T-helper 1 cell treated with Interleukin-12 subunit alpha and Interleukin-12 subunit beta and Interleukin-4 antibody, amounts not matched to agents 30 μg/mL and 1 μg/mL, for 36 hours (primary cell): ENCODE data around the gene RNF128.
"Not testable (repeated sequence)": the region's sequence is repeated elsewhere in the genome, so short reads cannot be mapped to it uniquely, and the experiment has no call there.

Experiments used
- H3K27ac Mint-ChIP-seq: one replicate; pipeline ENCODE4 v1.8.0; 2021; ENCODE audit warnings: mild to moderate bottlenecking, mixed read lengths
- H3K27me3 Mint-ChIP-seq: one replicate; pipeline ENCODE4 v1.8.0; 2021; ENCODE audit warnings: low read depth, mixed read lengths
- H3K36me3 Mint-ChIP-seq: one replicate; pipeline ENCODE4 v1.8.0; 2021; ENCODE audit warnings: low read depth, mixed read lengths
- H3K4me1 Mint-ChIP-seq: one replicate; pipeline ENCODE4 v1.8.0; 2021; ENCODE audit warnings: low read depth, mixed read lengths
- H3K4me3 Mint-ChIP-seq: one replicate; pipeline ENCODE4 v1.8.0; 2021; ENCODE audit warnings: mild to moderate bottlenecking, moderate library complexity, mixed read lengths
- H3K9me3 Mint-ChIP-seq: one replicate; pipeline ENCODE4 v1.8.0; 2021; ENCODE audit warnings: mixed read lengths

The RNF128 gene

DNA sequence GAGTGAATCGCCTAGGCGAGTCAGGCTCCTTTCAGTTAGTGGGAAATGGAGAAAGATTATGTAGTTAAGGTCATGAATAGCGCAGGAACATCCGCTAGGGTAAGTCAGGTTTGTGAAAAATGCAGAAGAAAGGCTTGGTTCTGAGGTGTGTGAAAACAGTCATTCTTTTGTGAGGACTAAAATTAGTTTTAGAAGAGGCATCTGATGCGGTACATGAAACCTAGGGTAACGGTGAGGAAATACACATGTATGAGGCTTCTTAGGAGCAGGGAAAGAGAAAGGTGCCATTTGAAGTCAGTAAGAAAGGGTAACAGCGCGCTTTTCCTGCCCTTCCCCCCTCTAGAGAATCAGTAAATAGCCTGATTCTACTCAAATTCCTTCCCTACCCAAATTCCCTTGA lies 570 bp upstream of the RNF128 start:
- H3K4me1 Mint-ChIP-seq = peaks cover 4% of the 10 kb centered on the region
- H3K36me3 Mint-ChIP-seq = no peaks in the 10 kb centered on the region

DNA sequence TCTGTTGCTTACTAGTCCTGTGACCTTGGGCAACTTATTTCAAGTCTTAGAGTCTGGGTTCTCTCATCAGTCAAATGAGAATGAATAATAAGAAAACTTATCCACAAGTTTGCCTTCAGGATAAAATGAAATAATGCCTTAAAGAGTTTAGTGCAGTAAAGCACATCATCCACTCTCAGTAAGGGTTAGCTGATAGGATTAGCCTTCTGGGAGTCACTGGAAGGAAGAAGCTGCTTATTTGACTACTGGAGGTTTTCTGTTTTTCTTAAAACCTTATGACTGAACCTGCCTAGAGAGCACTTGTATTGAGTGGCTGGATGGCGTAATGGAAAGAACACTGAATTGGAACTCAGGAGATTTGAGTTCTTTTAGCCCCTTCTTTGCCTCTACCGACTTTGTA lies 1.8 kb downstream of the RNF128 start:
- Mint-ChIP-seq H3K4me1 (peaks cover 4% of the 10 kb centered on the region), H3K4me3 (no peak overlapping the region), H3K9me3 (no peaks in the 10 kb centered on the region), H3K27me3 (peaks cover 45% of the 10 kb centered on the region), H3K27ac (no peak overlapping the region), H3K36me3 (no peaks in the 10 kb centered on the region)

More for the DNA sequence above, 570 bp upstream of the RNF128 start:
- Mint-ChIP-seq H3K27ac (no peak overlapping the region), H3K27me3 (peaks cover 37% of the 10 kb centered on the region), H3K4me3 (peak overlapping the region; percentile 58), H3K9me3 (no peaks in the 10 kb centered on the region)

DNA sequence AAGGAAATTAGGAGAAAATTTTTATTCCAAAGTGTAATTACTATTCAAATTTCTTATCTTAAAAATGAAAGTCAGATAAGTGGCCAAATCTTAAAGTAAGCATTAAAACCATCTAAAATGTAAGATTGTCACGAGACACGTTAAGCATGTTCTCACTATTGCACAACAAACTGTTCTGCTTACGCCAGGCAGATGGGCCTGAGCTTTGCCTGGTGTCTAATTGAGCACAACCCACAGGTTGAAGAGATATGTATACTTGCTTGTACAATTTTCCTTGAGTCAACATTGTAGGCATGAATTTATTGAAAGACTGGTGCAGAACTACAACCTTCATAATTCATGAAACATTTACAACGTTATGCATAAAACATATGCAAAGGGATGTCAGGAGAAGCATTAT lies 3.9 kb downstream of the RNF128 start:
- H3K36me3 Mint-ChIP-seq = no peaks in the 10 kb centered on the region
- H3K27ac Mint-ChIP-seq = no peak overlapping the region
- no peak overlapping the region for H3K4me3 Mint-ChIP-seq
- peaks cover 32% of the 10 kb centered on the region for H3K27me3 Mint-ChIP-seq
- no peaks in the 10 kb centered on the region for H3K9me3 Mint-ChIP-seq
- peaks cover 4% of the 10 kb centered on the region for H3K4me1 Mint-ChIP-seq

DNA sequence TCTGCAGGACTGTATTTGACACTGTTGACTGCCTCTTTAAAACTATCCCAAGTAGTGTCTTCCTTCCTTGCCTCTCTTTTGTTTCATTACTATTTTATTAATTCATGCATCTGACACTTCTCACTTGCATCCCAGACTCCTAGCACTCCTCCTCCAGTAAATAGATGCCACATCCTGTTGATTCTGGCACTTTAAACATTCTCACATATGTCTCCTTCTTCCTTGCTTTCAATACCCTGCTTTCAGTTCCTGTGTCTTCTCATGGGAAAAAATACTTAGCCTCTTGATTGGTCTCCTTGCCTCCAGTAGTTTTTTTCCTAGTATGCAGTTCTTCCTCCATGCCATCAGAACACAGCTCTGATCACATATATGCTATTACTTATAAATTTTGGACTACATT lies 5.1 kb downstream of the RNF128 start:
- Mint-ChIP-seq H3K27me3 (peaks cover 24% of the 10 kb centered on the region), H3K4me1 (no peaks in the 10 kb centered on the region), H3K36me3 (no peaks in the 10 kb centered on the region), H3K9me3 (no peaks in the 10 kb centered on the region), H3K4me3 (no peak overlapping the region), H3K27ac (no peak overlapping the region)

DNA sequence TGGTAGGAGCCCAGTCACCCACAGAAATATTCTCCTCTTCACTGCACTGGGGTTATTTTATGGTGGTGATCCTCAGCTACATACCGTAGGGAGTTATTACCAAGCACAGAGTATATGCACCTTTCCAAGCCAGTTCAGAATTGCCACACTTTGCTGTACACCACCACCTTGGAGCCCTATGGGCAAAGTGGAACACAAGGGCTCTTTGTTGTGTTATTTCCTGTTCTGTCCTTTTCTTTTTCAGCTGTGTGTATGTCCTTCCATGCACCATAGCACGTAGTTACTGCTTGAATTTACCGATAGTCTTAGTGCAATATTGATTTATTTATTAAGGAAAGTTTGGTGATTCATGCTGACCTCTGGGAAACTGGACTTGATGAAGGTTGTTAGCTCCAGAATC lies 8.3 kb downstream of the RNF128 start:
- Mint-ChIP-seq H3K4me1 (no peaks in the 10 kb centered on the region), H3K36me3 (no peaks in the 10 kb centered on the region), H3K9me3 (no peaks in the 10 kb centered on the region), H3K4me3 (no peak overlapping the region), H3K27me3 (peaks cover 12% of the 10 kb centered on the region), H3K27ac (no peak overlapping the region)

DNA sequence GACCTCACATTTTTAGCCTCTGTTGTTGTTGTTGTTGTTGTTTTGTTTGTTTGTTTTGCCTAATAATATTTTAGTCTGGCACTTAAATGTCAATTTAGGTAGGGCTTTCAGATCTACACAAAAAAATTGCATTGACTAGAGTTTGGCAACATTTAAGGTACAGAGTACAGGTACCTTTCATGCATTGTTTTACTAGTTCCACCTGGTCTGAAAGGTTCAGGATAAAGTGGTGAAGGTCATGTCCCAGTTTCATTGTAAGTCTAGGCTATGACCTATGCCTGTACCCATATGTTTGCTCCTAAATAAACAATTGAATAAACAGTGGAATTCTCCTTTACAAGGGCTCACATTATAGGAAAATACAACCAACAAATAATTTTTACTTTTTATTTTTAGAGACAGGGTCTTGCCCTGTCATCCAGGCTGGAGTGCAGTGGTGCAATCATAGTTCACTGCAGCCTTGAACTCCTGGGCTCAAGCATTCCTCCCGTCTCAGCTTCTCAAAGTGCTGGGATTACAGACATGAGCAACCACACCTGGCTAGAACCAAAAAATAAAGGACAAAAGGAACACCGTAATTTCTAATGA lies 13.8 kb downstream of the RNF128 start:
- H3K4me1 Mint-ChIP-seq = no peaks in the 10 kb centered on the region
- no peaks in the 10 kb centered on the region for H3K36me3 Mint-ChIP-seq
- H3K4me3 Mint-ChIP-seq = no peak overlapping the region
- no peak overlapping the region for H3K27ac Mint-ChIP-seq
- H3K27me3 Mint-ChIP-seq = peaks cover 4% of the 10 kb centered on the region
- H3K9me3 Mint-ChIP-seq = no peaks in the 10 kb centered on the region

DNA sequence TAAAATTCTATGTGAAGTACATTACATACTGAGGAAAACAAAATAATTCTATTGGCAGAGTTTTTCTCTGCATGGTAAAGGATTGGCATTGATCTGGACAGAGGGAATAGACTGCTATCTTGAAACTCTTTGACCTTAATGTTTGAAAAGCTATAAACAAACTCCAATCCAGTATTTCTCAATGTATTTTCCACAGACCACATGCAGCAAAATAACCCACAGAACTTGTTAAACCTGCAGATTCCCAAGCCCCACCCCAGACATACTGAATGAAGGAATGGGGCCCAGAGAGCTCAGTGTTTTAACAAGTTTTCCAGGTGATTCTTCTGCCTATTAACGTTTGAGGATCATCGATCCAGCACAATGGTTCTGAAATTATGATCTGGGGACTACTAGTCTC lies 15.7 kb downstream of the RNF128 start:
- no peak overlapping the region for H3K27ac Mint-ChIP-seq
- no peak overlapping the region for H3K4me3 Mint-ChIP-seq
- no peaks in the 10 kb centered on the region for H3K27me3 Mint-ChIP-seq
- no peaks in the 10 kb centered on the region for H3K36me3 Mint-ChIP-seq
- H3K9me3 Mint-ChIP-seq = no peaks in the 10 kb centered on the region
- H3K4me1 Mint-ChIP-seq = no peaks in the 10 kb centered on the region

DNA sequence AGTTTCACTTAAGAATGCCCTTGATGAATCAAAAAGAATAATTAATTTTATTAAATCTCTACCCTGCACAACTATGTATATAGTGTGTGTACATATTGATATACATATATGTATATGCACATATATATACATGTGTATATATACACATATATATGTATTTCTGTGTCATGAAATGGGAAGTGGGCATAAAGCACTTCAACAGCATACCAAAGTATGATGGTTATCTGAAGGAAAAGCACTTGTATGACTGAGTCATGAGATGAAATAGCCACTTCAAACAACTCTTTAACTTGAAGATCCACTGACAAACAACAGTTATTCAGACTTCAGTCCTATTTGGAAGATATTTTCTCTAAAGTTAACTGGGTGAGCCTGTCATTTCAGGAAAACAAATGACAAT lies 16.3 kb downstream of the RNF128 start:
- H3K4me3 Mint-ChIP-seq = no peak overlapping the region
- no peaks in the 10 kb centered on the region for H3K36me3 Mint-ChIP-seq
- no peak overlapping the region for H3K27ac Mint-ChIP-seq
- H3K27me3 Mint-ChIP-seq = no peaks in the 10 kb centered on the region
- no peaks in the 10 kb centered on the region for H3K4me1 Mint-ChIP-seq
- no peaks in the 10 kb centered on the region for H3K9me3 Mint-ChIP-seq

DNA sequence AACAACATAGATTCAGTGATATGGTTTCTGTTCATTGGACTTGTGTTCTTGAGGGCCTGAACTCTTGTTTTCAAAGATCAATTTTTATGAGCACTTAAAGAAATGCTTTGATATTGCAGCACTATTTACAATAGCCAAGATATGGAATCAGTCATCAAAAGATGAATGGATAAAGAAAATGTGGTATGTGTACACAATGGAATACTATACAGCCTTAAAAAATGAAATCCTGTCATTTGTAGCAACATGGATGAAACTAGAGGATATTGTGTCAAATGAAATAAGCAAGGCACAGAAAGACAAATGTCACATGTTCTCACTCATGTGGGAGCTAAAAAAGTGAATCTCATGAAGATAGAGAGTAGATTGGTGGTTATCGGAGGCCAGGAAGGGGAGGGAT lies 21.9 kb downstream of the RNF128 start:
- H3K27me3 Mint-ChIP-seq = no peaks in the 10 kb centered on the region

DNA sequence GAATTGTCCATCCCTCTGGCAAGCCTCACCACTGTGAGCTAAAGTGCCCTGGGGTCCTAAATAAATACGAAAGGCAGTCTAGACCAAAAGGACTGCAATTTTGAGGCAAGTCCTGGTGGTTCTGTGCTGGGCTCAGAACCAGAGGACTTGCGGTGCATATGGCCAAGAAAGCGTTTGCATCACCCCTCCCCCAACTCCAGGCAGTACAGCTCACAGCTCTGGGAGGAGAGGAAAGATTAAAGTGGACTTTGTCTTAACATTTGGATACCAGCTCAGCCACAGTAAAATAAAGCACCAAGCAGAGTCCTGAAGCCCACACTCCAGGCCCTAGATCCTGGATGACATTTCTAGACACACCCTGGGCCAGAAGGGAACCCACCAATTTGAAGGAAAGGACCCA lies 24.9 kb downstream of the RNF128 start:
- no peak overlapping the region for H3K4me3 Mint-ChIP-seq
- no peaks in the 10 kb centered on the region for H3K4me1 Mint-ChIP-seq
- H3K9me3 Mint-ChIP-seq = peaks cover 5% of the 10 kb centered on the region

More for the DNA sequence above, 21.9 kb downstream of the RNF128 start:
- no peaks in the 10 kb centered on the region for H3K4me1 Mint-ChIP-seq
- H3K27ac Mint-ChIP-seq = no peak overlapping the region
- peaks cover 5% of the 10 kb centered on the region for H3K9me3 Mint-ChIP-seq
- H3K36me3 Mint-ChIP-seq = no peaks in the 10 kb centered on the region
- no peak overlapping the region for H3K4me3 Mint-ChIP-seq

DNA sequence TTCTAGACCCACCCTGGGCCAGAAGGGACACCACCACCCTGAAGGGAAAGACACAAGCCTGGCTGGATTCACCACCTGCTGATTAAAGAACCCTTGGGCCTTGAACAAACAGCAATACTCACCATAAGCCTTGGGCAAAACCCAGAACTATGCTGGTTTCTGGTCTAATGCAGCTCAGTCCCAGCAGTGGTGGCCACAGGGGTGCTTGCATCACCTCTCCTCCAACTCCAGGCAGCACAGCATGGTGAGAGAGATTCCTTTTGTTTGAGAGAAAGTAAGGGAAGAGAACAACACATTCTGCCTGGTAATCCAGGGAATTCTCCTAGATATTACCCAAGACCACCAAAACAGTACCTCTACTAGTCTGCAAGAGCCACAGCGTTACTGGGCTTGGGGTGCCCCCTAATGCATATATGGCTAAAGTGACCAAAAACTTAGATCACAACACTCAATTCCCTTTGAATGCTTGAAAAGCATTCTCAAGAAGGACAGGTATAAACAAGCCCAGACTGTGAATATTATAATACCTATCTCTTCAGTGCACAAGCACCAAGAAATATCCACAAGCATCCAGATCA lies 25.7 kb downstream of the RNF128 start:
- Mint-ChIP-seq H3K36me3 (no peaks in the 10 kb centered on the region), H3K27ac (no peak overlapping the region), H3K27me3 (no peaks in the 10 kb centered on the region), H3K4me3 (no peak overlapping the region), H3K4me1 (no peaks in the 10 kb centered on the region), H3K9me3 (peaks cover 5% of the 10 kb centered on the region)

More for the DNA sequence above, 24.9 kb downstream of the RNF128 start:
- H3K27ac Mint-ChIP-seq = no peak overlapping the region
- H3K36me3 Mint-ChIP-seq = no peaks in the 10 kb centered on the region
- no peaks in the 10 kb centered on the region for H3K27me3 Mint-ChIP-seq

DNA sequence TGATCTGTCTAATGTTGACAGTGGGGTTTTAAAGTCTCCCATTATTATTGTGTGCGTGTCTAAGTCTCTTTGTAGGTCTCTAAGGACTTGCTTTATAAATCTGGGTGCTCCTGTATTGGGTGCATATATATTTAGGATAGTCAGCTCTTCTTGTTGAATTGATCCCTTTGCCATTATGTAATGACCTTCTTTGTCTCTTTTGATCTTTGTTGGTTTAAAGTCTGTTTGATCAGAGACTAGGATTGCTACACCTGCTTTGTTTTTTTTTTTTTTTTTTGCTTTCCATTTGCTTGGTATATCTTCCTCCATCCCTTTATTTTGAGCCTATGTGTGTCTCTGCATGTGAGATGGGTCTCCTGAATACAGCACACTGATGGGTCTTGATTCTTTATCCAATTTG lies 42.8 kb downstream of the RNF128 start:
- not testable (repeated sequence) for H3K9me3 Mint-ChIP-seq, H3K4me3 Mint-ChIP-seq, H3K4me1 Mint-ChIP-seq, H3K27me3 Mint-ChIP-seq, H3K36me3 Mint-ChIP-seq, H3K27ac Mint-ChIP-seq

DNA sequence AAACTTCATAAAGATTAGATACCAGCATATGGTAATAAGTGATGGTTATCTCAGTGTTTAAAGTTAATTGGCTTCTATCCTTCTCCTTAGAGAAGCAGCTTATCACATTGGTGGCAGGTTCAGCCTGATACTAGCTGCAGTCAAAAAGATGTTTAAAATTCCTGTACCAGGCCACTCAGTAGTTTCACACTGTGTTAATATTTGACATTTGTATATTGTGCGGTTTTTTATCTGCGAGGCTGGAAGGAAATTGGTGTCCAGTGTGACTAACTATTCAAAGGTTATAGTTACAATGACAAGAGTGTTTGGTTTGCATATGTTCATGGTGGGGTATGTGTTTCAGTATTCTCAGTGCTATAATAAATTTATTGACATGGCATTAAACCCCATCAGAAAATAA lies 48.5 kb downstream of the RNF128 start:
- H3K27ac Mint-ChIP-seq = no peak overlapping the region
- H3K4me1 Mint-ChIP-seq = no peaks in the 10 kb centered on the region
- no peaks in the 10 kb centered on the region for H3K9me3 Mint-ChIP-seq
- H3K4me3 Mint-ChIP-seq = no peak overlapping the region
- no peaks in the 10 kb centered on the region for H3K27me3 Mint-ChIP-seq
- H3K36me3 Mint-ChIP-seq = no peaks in the 10 kb centered on the region

DNA sequence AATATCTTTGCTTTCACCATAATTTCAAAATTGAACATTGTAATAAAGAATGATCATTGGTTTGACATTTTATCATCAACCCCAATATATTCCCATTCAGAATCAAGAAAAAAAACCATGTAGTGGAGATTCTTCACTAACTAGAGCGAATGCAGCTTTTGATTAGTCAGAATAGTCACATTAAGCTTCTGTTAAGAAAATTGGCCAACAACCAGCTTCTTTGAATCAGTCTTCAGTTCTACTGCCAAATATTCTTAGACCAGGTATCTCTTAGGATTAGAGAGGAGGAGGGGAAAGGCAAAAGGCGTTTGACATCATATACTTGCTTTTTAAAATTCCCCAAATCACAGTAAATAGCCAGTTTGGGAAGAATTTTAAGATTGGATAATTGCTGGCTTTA lies 53.8 kb downstream of the RNF128 start:
- no peak overlapping the region for H3K4me3 Mint-ChIP-seq
- no peak overlapping the region for H3K27ac Mint-ChIP-seq
- no peaks in the 10 kb centered on the region for H3K27me3 Mint-ChIP-seq
- H3K4me1 Mint-ChIP-seq = no peaks in the 10 kb centered on the region
- no peaks in the 10 kb centered on the region for H3K36me3 Mint-ChIP-seq
- no peaks in the 10 kb centered on the region for H3K9me3 Mint-ChIP-seq

DNA sequence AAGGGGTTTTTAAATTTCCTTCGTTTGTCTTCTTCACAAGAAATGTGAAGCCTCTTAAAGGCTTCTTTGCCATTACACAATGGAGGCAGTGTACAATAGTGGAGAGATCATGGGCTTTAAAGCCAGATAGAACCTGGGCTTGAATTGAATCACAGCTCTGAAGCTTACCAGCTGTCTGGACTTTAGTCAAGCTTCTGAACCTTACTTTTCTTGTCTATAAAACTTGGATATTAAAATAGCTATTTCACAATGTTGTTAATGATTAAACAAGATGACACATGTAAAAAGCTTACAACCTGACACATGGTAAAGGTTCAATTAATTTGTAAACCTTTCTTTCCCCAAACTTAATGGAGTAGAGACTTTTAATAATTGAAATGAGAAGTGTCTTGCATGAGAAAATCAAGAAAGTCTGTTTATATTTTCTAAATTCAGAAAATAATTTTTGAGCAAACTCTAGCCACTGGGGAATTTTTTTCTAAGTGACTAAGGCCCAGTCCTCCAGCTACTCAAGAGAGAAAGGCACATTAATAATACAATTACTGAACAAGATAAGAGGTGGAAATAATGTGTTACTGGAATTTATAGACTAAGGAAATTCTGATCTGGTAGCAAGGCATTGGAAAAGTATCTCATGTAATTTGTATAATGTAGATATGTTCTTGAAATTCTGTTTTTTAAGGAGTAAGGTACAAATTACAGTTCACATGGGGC lies 54.3 kb downstream of the RNF128 start:
- Mint-ChIP-seq H3K4me3 (no peak overlapping the region), H3K27me3 (no peaks in the 10 kb centered on the region), H3K27ac (no peak overlapping the region), H3K4me1 (no peaks in the 10 kb centered on the region), H3K36me3 (no peaks in the 10 kb centered on the region), H3K9me3 (no peaks in the 10 kb centered on the region)
